Airway epithelial cell (primary cell): Measurements from ENCODE around the gene RNF126. TPM values are rescaled to one million over a fixed set of nuclear protein-coding genes. Genes with fewer than 3 reads are reported as not detected.

Source experiments
- total RNA-seq: library from RNA; depleted of rRNA; stranded (reverse); fragments of >200 nt; gene quantifications from 2 replicates; pipeline ENCODE4 v1.2.3, GENCODE V29; 2015

The RNF126 gene
- 139 and 142 TPM in 2 replicates for total RNA-seq

GRCh38 chr19:662962-663681, at the start of gene RNF126:
TSS of gene RNF126 (minus strand) at chr19:663214. CDS start at chr19:663121, 93 bp downstream.

GRCh38 chr19:708154-709143, 45.4 kb upstream of the RNF126 start, which contains the start of gene PALM:
TSS of gene PALM (plus strand) at chr19:708935. CDS start at chr19:709147, 212 bp downstream.

GRCh38 chr19:695352-695949, 32.4 kb upstream of the RNF126 start, which contains the start of gene PRSS57:
TSS of gene PRSS57 (minus strand) at chr19:695452. CDS start at chr19:695430, 22 bp downstream.

DNA sequence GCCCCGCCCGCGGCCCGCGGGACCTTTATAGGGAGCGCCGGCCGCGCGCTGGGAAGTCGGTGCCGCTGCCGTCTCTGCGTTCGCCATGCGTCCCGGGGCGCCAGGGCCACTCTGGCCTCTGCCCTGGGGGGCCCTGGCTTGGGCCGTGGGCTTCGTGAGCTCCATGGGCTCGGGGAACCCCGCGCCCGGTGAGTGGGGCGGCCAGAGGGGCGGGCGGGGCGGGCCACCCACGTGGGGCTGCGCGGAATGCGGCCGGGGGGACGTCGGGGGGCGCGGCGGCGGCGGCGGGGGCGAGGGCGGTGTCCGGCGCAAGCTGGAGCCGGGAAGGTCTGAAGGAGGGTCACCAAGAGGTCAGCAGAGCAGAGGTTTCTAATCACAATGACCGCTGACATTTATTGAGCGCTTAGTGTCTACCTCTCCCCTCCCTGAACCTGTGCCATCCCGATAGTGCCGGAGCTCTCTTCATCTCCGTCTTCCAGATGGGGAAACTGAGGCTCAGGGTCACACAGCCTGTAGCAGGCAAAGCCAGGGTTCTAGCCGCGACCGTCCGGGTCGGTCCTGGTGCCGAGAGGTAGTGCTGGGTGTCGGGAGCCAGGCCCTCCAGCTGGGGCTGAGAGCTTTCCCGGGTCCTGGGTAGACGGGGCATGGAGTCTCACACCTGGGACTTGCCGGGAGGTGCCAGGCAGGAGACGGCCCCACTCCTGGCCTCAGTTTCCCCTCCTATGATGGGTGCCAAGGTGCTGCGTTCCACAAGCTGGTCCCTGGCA, 13.5 kb upstream of the RNF126 start, which contains the start of gene FSTL3:
TSS of gene FSTL3 (plus strand) at position 54 of the 767 bp plus-strand sequence. CDS start at position 86, 32 bp downstream.

DNA sequence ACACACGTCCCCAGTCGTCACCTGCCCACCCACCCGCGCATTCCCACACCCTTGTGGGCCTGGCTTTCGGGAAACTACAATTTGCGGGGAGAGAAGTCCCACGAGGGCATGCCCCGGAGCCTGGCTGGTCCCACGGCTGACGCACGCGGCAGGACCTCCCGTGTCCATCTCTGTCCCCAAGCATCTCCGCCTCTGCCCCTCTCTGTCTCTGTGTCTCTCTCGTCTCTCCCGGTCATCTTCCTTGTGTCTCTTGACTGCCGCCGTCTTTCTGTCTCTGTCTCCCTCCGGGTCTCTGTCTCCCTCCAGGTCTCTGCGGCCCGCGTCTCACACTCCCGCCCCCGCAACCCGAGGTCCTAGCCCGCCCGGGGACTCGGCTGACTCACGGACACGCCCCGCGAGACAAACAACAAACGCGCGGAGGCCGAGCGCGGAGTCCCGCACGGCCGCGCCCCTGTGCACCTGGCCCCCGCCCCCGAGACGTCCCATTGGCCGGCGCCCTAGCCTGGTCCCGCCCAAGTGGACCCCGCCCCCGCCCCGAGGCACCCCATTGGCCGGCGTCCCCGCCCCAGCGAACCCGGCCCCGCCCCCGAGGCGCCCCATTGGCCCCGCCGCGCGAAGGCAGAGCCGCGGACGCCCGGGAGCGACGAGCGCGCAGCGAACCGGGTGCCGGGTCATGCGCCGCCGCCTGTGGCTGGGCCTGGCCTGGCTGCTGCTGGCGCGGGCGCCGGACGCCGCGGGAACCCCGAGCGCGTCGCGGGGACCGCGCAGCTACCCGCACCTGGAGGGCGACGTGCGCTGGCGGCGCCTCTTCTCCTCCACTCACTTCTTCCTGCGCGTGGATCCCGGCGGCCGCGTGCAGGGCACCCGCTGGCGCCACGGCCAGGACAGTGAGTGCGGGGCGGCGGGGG, 23.5 kb downstream of the RNF126 start, which contains the start of gene FGF22:
TSS of gene FGF22 (plus strand) at position 627 of the 908 bp plus-strand sequence. CDS start at position 674, 47 bp downstream.

GRCh38 chr19:633068-633785, 29.8 kb downstream of the RNF126 start, which contains the start of gene POLRMT:
TSS of gene POLRMT (minus strand) at chr19:633537. CDS start at chr19:633512, 25 bp downstream.

Other genes starting within 250 kb of the RNF126 start
- 0.07 and 0.14 TPM in 2 replicates for gene SHC2, start 202.2 kb downstream of the RNF126 start, total RNA-seq
- gene MADCAM1, start 166.7 kb downstream of the RNF126 start, total RNA-seq = 0.14 TPM in 1 of 2 replicates, not detected in the other
- 37.6 and 38.8 TPM in 2 replicates for gene TPGS1, start 155.7 kb downstream of the RNF126 start, total RNA-seq
- 94.9 and 162 TPM in 2 replicates for gene CDC34, start 131.5 kb downstream of the RNF126 start, total RNA-seq
- gene GZMM, start 119.2 kb downstream of the RNF126 start, total RNA-seq = 0.37 TPM in 1 of 2 replicates, not detected in the other
- 634 and 675 TPM in 2 replicates for gene BSG, start 90.6 kb downstream of the RNF126 start, total RNA-seq
- 0.63 and 0.98 TPM in 2 replicates for gene HCN2, start 73.3 kb downstream of the RNF126 start, total RNA-seq
- 35.1 and 38.7 TPM in 2 replicates for gene POLRMT, start 29.7 kb downstream of the RNF126 start, total RNA-seq
- not detected in 2 replicates for gene FGF22, start 23.3 kb downstream of the RNF126 start, total RNA-seq
- gene FSTL3, start 13.2 kb upstream of the RNF126 start, total RNA-seq = 207 and 297 TPM in 2 replicates
- not detected in 2 replicates for gene PRSS57, start 32.2 kb upstream of the RNF126 start, total RNA-seq
- gene PALM, start 45.7 kb upstream of the RNF126 start, total RNA-seq = 6.7 TPM in 2 replicates
- gene MISP, start 87.9 kb upstream of the RNF126 start, total RNA-seq = 73.5 and 106 TPM in 2 replicates
- gene PTBP1, start 134.2 kb upstream of the RNF126 start, total RNA-seq = 154 and 246 TPM in 2 replicates
- 0.56 TPM in 2 replicates for gene PLPPR3, start 158.7 kb upstream of the RNF126 start, total RNA-seq
- gene AZU1, start 164.6 kb upstream of the RNF126 start, total RNA-seq = not detected in 2 replicates
- 0.49 TPM in 1 of 2 replicates, not detected in the other for gene PRTN3, start 177.8 kb upstream of the RNF126 start, total RNA-seq
- not detected in 2 replicates for gene ELANE, start 189.1 kb upstream of the RNF126 start, total RNA-seq
- gene CFD, start 196.4 kb upstream of the RNF126 start, total RNA-seq = 3.5 and 6.6 TPM in 2 replicates
- gene MED16, start 230.0 kb upstream of the RNF126 start, total RNA-seq = 47.1 and 48.6 TPM in 2 replicates
- not detected in 2 replicates for gene RNU6-9, start 230.3 kb upstream of the RNF126 start, total RNA-seq